Caco-2 (cell line): ENCODE measurements around the gene TRANK1. TPM values are rescaled to one million over a fixed set of nuclear protein-coding genes. Genes with fewer than 3 reads are reported as not detected.

ENCODE experiments used
- BruUV-seq: library from RNA; stranded (reverse); fragments of 400-500 nt; replicated peaks from 2 replicates; lab custom pipeline; 2021; lab: Mats Ljungman, UMichigan
- CTCF ChIA-PET: fragments of 300-600 bp; sonication (Branson Sonifier 250); formaldehyde crosslinking; loops from one replicate; lab custom pipeline; 2022; ENCODE audit warnings: antibody characterized with exemption; lab: Charles Lee
- POLR2A ChIA-PET: fragments of 300-600 bp; sonication (Branson Sonifier 250); formaldehyde crosslinking; loops from one replicate; lab custom pipeline; 2022; ENCODE audit warnings: antibody characterized with exemption; lab: Charles Lee
- DNase-seq, 2 experiments: peaks; one replicate each; pipeline versions ENCODE4 v3.0.0 to v3.0.0-alpha.2; 2020 to 2022
- H3K27me3 ChIP-seq: replicated peaks from 2 replicates; pipeline ENCODE4 v1.6.0; 2011; ENCODE audit warnings: low read length; ENCODE audit not compliant: control insufficient read depth, insufficient read depth
- H3K36me3 ChIP-seq: 2 replicates; pipeline ENCODE4 v1.5.1; 2011; ENCODE audit warnings: low read length; ENCODE audit not compliant: control insufficient read depth, insufficient read depth
- H3K4me1 ChIP-seq: fragments of 250-450 bp; sonication (Bioruptor Pico); 2 replicates; pipeline ENCODE4 v1.5.1; 2020; ENCODE audit warnings: mild to moderate bottlenecking
- H3K4me3 ChIP-seq: 2 replicates; pipeline ENCODE4 v1.5.1; 2011; ENCODE audit warnings: low read depth, mild to moderate bottlenecking, control low read depth, low read length
- H3K9me3 ChIP-seq: fragments of 250-450 bp; sonication (Bioruptor Pico); 2 replicates; pipeline ENCODE4 v1.5.1; 2020; ENCODE audit warnings: mild to moderate bottlenecking, moderate library complexity
- H3K27ac Mint-ChIP-seq: one replicate; pipeline ENCODE4 v1.8.0; 2022; ENCODE audit warnings: mixed read lengths; ENCODE audit not compliant: unreplicated experiment
- H3K27me3 Mint-ChIP-seq: one replicate; pipeline ENCODE4 v1.8.0; 2022; ENCODE audit warnings: mixed read lengths; ENCODE audit not compliant: insufficient read depth, unreplicated experiment
- H3K36me3 Mint-ChIP-seq: one replicate; pipeline ENCODE4 v1.8.0; 2022; ENCODE audit warnings: mild to moderate bottlenecking, mixed read lengths; ENCODE audit not compliant: insufficient read depth, unreplicated experiment
- H3K4me1 Mint-ChIP-seq: one replicate; pipeline ENCODE4 v1.8.0; 2022; ENCODE audit warnings: low read depth, mixed read lengths; ENCODE audit not compliant: unreplicated experiment
- H3K4me3 Mint-ChIP-seq: one replicate; pipeline ENCODE4 v1.8.0; 2022; ENCODE audit warnings: mild to moderate bottlenecking, moderate library complexity, mixed read lengths; ENCODE audit not compliant: unreplicated experiment
- H3K9me3 Mint-ChIP-seq: one replicate; pipeline ENCODE4 v1.8.0; 2022; ENCODE audit warnings: mixed read lengths; ENCODE audit not compliant: unreplicated experiment
- intact Hi-C: fragments of 100-400 bp; cut with micrococcal nuclease; formaldehyde crosslinking; loops from one replicate; pipeline ENCODE4 v1.10.0; 2022; ENCODE audit not compliant: unreplicated experiment
- total RNA-seq: library from RNA; stranded (reverse); gene quantifications from 2 replicates; pipeline ENCODE4 v1.2.3, GENCODE V29; 2022
- TF ChIP-seq, protein P1 (sequence below), 2 experiments: fragments of 200-600 bp in 1 of 2; IDR thresholded peaks; 1 replicate in 1 of 2; 2 replicates in 1 of 2; pipeline versions ENCODE4 v1.5.1 to v1.8.0; 2011 to 2022; ENCODE audit warnings: antibody characterized with exemption in 1 of 2, control low read depth in 1 of 2, inconsistent platforms in 1 of 2, low read depth in 1 of 2, low read length in 1 of 2, mild to moderate bottlenecking in 1 of 2, moderate library complexity in 1 of 2; ENCODE audit not compliant: insufficient read depth in 1 of 2, severe bottlenecking in 1 of 2, unreplicated experiment in 1 of 2

TRANK1 gene
- total RNA-seq, 1 experiment from 2014 or later = 4.3 TPM

DNA sequence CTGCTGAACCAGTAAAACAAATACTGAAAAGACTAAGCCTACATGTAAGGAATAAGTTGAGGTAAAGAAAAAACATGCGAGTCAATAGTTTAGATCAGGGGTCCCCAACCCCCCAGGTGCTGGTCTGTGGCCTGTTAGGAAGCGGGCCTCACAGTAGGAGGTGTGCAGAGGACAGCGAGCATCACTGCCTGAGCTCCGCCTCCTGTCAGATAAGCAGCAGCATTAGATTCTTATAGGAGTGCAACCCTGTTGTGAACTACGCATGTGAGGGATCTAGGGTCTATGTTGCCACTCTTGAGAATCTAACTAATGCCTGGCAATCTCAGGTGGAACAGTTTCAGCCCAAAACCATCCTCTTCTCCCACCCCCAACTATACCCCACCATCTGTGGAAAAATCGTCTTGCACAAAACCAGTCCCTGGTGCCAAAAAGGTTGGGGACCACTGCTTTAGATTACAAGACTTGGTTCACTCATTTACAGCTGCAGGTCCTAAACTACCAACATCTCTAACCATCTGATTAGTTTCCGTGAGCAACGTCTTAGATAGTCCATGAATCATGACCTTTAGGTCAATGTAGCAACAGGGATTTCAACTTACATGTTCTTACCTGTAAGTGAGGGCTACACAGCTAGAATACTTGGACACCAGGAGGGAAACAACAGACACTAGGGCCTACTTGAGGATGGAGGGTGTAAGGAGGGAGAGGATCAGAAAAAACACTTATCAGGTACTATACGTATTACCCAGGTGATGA lies 66.7 kb downstream of the TRANK1 start:
- CTCF ChIA-PET = no interaction called here
- H3K9me3 Mint-ChIP-seq = no peaks in the 10 kb centered on the region

DNA sequence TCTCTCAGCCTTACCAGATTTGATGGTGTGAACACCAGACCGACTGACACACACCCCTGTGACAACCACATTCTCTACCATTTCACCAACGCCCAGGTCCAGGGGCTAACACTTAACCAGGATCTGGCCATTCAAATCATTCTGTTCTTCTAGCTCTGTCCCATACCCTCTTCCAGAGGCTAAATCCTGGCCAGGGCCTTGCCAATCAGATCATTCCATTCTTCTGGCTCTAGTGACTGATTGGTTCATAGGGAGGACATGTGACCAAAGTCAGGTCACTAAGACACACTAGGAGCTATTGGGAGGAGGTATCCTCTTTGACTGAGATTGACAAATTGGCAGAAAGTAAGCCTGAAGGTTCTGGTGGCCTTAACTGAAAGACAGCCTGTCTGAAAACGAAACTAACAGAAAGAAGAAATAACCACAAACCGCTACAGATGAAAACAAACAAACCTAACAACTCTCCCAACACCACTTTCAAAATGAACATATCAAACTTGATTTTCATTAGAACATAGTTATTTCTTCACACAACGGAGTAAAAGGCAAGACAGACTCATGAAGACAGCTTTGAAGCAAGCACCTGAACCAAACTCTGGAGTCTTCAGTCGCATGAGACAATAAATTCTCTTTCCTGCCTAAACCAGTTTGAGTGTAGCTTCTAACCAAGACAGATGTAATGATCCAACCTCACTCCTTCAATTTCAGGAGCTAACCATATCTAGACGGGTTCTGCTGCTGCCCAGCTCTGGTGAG lies 68.5 kb downstream of the TRANK1 start:
- Mint-ChIP-seq H3K4me3 (no peak overlapping the region), H3K4me1 (no peaks in the 10 kb centered on the region), H3K36me3 (no peaks in the 10 kb centered on the region), H3K27ac (no peak overlapping the region), H3K9me3 (no peaks in the 10 kb centered on the region), H3K27me3 (no peaks in the 10 kb centered on the region)
- no peaks in the 10 kb centered on the region for H3K9me3 ChIP-seq
- H3K4me1 ChIP-seq = no peaks in the 10 kb centered on the region
- POLR2A ChIA-PET = no interaction called here
- no peak for DNase-seq
- H3K27me3 ChIP-seq = no peaks in the 10 kb centered on the region
- BruUV-seq = no TSS peak
- intact Hi-C loops = no loop called here
- no peak overlapping the region for H3K4me3 ChIP-seq
- CTCF ChIA-PET = no interaction called here
- TF ChIP-seq, protein P1, sequence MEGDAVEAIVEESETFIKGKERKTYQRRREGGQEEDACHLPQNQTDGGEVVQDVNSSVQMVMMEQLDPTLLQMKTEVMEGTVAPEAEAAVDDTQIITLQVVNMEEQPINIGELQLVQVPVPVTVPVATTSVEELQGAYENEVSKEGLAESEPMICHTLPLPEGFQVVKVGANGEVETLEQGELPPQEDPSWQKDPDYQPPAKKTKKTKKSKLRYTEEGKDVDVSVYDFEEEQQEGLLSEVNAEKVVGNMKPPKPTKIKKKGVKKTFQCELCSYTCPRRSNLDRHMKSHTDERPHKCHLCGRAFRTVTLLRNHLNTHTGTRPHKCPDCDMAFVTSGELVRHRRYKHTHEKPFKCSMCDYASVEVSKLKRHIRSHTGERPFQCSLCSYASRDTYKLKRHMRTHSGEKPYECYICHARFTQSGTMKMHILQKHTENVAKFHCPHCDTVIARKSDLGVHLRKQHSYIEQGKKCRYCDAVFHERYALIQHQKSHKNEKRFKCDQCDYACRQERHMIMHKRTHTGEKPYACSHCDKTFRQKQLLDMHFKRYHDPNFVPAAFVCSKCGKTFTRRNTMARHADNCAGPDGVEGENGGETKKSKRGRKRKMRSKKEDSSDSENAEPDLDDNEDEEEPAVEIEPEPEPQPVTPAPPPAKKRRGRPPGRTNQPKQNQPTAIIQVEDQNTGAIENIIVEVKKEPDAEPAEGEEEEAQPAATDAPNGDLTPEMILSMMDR (IDR thresholded peaks at IDR 0.05; ENCODE audit: insufficient read depth in 1 of 2, low read depth in 1 of 2, low read length in 1 of 2, severe bottlenecking in 1 of 2, unreplicated experiment in 1 of 2) = no peak
- no peaks in the 10 kb centered on the region for H3K36me3 ChIP-seq

More for the DNA sequence above, 66.7 kb downstream of the TRANK1 start:
- Mint-ChIP-seq H3K27me3 (no peaks in the 10 kb centered on the region), H3K4me3 (no peak overlapping the region), H3K27ac (no peak overlapping the region), H3K4me1 (no peaks in the 10 kb centered on the region), H3K36me3 (no peaks in the 10 kb centered on the region)
- no TSS peak for BruUV-seq
- no peaks in the 10 kb centered on the region for H3K27me3 ChIP-seq
- H3K9me3 ChIP-seq = no peaks in the 10 kb centered on the region
- H3K36me3 ChIP-seq = no peaks in the 10 kb centered on the region
- DNase-seq = no peak
- no peak overlapping the region for H3K4me3 ChIP-seq
- POLR2A ChIA-PET = no interaction called here
- intact Hi-C loops = no loop called here
- no peaks in the 10 kb centered on the region for H3K4me1 ChIP-seq
- TF ChIP-seq, protein P1 (IDR thresholded peaks at IDR 0.05; ENCODE audit: insufficient read depth in 1 of 2, low read depth in 1 of 2, low read length in 1 of 2, severe bottlenecking in 1 of 2, unreplicated experiment in 1 of 2) = no peak

DNA sequence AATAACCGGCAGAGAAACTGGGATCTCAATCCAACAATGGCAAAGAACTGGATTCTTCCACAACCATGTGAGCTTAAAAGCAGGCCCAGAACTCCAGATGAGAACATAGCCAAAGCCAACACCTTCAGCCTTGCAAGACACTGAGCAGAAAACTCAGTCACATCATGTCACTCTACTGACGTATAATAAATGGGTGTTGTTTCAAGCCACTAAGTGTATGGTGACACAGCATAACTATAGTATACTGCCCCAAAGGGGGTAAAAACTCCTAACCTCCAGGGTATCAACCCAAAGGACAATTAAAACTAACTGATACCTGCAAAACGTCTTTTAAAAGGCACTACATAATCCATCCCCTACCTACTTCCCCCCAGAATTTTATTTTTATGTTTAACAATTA lies 69.5 kb downstream of the TRANK1 start:
- Histone ChIP-seq H3K9me3 (no peaks in the 10 kb centered on the region), H3K4me3 (no peak overlapping the region), H3K4me1 (no peaks in the 10 kb centered on the region), H3K36me3 (no peaks in the 10 kb centered on the region), H3K27me3 (no peaks in the 10 kb centered on the region)
- ChIA-PET POLR2A (no interaction called here), CTCF (no interaction called here)
- no peaks in the 10 kb centered on the region for H3K4me1 Mint-ChIP-seq
- BruUV-seq = no TSS peak
- no peak overlapping the region for H3K27ac Mint-ChIP-seq
- intact Hi-C loops = no loop called here
- H3K36me3 Mint-ChIP-seq = no peaks in the 10 kb centered on the region
- DNase-seq = no peak
- no peak overlapping the region for H3K4me3 Mint-ChIP-seq
- H3K27me3 Mint-ChIP-seq = no peaks in the 10 kb centered on the region
- no peaks in the 10 kb centered on the region for H3K9me3 Mint-ChIP-seq
- TF ChIP-seq, protein P1 (IDR thresholded peaks at IDR 0.05; ENCODE audit: insufficient read depth in 1 of 2, low read depth in 1 of 2, low read length in 1 of 2, severe bottlenecking in 1 of 2, unreplicated experiment in 1 of 2) = no peak
